ENCODE results near the gene KANSL1.

KANSL1 gene

DNA sequence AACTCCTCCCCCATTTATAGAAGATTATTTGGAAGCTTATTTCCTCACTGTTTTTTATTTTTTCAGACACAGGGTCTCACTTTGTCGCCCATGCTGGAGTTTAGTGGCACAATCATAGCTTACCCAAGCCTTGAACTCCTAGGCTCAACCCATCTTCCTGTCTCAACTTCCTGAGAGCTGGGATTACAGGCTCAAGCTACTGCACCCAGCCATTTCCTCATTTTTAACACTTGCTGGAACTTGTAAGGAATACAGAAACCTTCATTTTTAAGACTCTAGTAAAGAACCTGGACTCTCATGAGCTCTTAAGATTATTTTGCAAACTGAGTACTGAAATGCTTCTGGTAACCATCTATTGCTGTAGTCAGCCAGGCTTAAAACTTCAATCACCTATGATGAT lies 29.9 kb downstream of the KANSL1 start:
- TF ChIP-seq, protein P1, sequence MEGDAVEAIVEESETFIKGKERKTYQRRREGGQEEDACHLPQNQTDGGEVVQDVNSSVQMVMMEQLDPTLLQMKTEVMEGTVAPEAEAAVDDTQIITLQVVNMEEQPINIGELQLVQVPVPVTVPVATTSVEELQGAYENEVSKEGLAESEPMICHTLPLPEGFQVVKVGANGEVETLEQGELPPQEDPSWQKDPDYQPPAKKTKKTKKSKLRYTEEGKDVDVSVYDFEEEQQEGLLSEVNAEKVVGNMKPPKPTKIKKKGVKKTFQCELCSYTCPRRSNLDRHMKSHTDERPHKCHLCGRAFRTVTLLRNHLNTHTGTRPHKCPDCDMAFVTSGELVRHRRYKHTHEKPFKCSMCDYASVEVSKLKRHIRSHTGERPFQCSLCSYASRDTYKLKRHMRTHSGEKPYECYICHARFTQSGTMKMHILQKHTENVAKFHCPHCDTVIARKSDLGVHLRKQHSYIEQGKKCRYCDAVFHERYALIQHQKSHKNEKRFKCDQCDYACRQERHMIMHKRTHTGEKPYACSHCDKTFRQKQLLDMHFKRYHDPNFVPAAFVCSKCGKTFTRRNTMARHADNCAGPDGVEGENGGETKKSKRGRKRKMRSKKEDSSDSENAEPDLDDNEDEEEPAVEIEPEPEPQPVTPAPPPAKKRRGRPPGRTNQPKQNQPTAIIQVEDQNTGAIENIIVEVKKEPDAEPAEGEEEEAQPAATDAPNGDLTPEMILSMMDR (conservative IDR thresholded peaks at IDR 0.05; ENCODE audit: low read length) = no peak
- DNase-seq (ENCODE audit: low read depth) = no peak
- H3K4me3 ChIP-seq (ENCODE audit: low read length) = no peak overlapping the region

DNA sequence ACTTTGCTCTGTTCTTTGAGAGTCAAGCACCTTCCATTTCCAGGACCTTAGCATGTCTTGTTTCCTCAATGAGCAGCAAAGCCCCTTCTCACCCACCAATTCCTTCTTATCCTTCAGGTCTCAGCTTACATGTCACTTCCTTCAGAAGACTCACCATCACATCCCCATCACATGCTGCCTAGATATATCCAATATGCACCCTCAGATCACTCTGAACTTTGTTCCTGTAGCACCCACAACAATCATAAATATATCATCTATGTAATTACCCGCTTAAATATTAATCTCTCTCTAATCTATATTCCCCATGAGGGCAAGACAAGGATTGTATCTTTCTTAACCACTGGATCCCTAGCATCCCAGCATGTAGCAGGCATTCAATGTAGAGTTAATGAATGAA lies 30.4 kb downstream of the KANSL1 start:
- TF ChIP-seq, protein P1 (conservative IDR thresholded peaks at IDR 0.05; ENCODE audit: low read length) = no peak
- H3K4me3 ChIP-seq (ENCODE audit: low read length) = no peak overlapping the region
- no peak for DNase-seq (ENCODE audit: low read depth)

DNA sequence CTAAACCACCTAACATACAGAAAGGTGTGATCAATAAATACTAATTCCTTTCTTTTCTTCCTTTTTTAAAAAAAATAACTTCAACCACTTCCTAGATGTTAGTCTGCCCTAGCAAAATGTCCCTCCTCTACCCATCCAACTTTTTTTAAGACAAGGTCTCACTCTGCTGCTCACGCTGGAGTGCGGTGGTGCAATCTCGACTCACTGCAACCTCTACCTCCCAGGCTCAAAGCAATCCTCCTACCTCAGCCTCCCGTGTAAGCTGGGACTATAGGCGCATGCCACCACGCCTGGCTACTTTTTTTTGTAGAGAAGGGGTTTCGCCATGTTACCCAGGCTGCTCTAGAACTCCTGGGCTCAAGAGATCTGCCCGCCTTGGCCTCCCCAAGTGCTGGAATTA lies 33.1 kb downstream of the KANSL1 start:
- TF ChIP-seq, protein P1 (conservative IDR thresholded peaks at IDR 0.05; ENCODE audit: low read length) = no peak
- DNase-seq (ENCODE audit: low read depth) = no peak
- no peak overlapping the region for H3K4me3 ChIP-seq (ENCODE audit: low read length)

DNA sequence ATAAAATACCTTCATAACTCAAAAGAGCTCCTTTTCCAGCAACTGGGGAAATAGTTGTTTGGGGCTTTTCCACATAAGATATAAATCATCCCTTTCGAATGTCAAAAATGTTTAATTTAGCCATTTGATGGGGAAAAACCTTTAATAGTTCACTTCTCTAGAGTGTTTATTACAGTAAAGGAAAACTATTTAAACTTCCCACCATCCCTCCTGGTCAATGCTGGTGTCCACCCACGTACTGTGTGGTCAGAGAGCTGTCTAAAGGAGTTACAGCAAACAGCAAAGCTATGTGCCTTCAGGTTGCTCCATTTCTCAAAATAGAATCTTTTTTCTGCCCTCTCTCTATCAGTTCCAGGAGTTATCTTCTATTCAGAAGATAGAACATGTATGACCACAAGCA lies 33.5 kb downstream of the KANSL1 start:
- TF ChIP-seq, protein P1 (conservative IDR thresholded peaks at IDR 0.05; ENCODE audit: low read length) = no peak
- H3K4me3 ChIP-seq (ENCODE audit: low read length) = no peak overlapping the region
- DNase-seq (ENCODE audit: low read depth) = peak; percentile 72

DNA sequence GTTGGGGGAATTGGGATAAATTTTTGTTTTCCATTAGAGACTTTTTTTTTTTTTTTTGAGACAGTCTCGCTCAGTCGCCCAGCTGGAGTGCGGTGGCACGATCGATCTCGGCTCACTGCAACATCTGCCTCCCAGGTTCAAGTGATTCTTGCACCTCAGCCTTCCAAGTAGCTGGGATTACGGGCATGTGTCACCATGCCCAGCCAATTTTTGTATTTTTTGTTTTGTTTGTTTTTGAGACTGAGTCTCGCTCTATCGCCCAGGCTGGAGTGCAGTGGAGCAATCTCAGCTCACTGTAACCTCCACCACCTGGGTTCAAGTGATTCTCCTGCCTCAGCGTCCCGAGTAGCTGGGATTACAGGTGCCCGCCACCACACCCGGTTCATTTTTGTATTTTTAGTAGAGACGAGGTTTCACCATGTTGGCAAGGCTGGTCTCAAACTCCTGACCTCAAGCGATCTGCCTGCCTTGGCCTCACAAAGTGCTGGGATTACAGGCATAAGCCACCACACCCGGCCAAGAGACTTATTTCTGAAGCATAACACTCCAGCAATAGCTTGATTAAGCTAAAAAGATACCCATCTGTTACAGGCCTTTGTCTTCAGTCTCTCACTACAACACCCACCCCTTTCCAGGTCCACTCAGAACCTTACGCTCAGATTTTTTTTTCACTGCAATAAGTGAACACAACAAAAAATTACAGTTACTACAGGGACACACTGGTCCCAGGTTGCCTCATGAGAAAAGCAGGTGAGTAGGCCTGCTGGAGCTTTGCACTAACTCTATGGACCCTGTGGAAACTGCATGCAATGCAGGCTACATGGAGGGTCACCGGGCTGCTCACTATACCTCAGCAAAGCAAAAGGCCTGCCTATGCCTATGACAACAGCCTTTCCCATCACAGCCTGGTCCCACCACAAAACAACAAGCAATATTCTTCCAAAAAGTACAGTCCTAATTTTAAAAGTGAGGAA lies 34.6 kb downstream of the KANSL1 start:
- TF ChIP-seq, protein P1 (conservative IDR thresholded peaks at IDR 0.05; ENCODE audit: low read length) = no peak
- no peak for DNase-seq (ENCODE audit: low read depth)
- no peak overlapping the region for H3K4me3 ChIP-seq (ENCODE audit: low read length)

DNA sequence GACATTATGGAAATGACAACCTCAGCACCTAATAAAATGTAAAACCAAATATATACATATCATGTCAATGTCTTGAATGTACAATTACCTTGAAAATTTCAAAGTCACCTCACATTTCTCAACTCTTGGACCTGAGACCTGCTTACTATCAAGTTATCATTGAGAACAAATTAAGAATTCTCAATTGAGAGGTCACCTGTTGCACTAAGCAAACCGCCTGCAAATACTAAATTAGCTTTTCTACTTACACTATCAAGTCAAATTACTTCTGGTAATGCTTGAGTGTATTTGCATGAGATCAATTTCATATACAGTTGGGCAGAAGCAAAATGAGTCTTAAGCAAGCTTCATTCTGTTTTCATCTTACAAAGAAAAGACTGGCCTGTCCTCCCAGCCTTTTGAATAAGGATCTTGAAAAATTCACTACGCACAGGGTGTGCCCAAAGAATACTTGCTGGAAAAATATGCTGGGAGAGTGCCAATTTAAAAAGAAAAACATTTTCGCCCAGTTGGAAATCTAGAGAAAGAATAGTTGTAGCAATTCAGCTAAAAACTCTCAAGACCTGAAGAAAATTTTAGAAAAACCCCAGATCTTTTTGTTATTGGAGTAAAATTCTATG lies 35.7 kb downstream of the KANSL1 start:
- H3K4me3 ChIP-seq (ENCODE audit: low read length) = no peak overlapping the region
- TF ChIP-seq, protein P1 (conservative IDR thresholded peaks at IDR 0.05; ENCODE audit: low read length) = no peak
- peak; percentile 78 for DNase-seq (ENCODE audit: low read depth)

Data from AG10803 (cell line).